HCT116 (cell line): ENCODE data around the gene GPR39. TPM values are rescaled to one million over a fixed set of nuclear protein-coding genes. Genes with fewer than 3 reads are reported as not detected.

Experiments used
- ATAC-seq: fragments of 200-7000 bp; cut with Tn5 transposase; 2 replicates; pipeline ENCODE4 v1.9.1; 2020; ENCODE audit warnings: mild to moderate bottlenecking, moderate library complexity
- BruUV-seq: library from RNA; stranded (reverse); fragments of 400-500 nt; replicated peaks from 2 replicates; lab custom pipeline; 2021; lab: Mats Ljungman, UMichigan
- CTCF ChIA-PET: fragments of 300-600 bp; sonication (Branson Sonifier 250); formaldehyde crosslinking; loops from one replicate; lab custom pipeline; 2021; ENCODE audit warnings: antibody characterized with exemption; lab: Charles Lee
- POLR2A ChIA-PET: fragments of 300-600, 350-600 bp; sonication (Branson Sonifier 250); formaldehyde crosslinking; loops from one replicate; lab custom pipeline; 2021; ENCODE audit warnings: antibody characterized with exemption; lab: Charles Lee
- RAD21 ChIA-PET, 2 experiments: fragments of 300-600 bp; sonication (Branson Sonifier 250); formaldehyde crosslinking; loops; one replicate each; lab custom pipeline; 2023; ENCODE audit warnings: low total read pairs in 2 of 2; ENCODE audit not compliant: uncharacterized antibody in 2 of 2, unreplicated experiment in 2 of 2, low non-redundant PET in 1 of 2; lab: Charles Lee
- DNase-seq: peaks from one replicate; pipeline ENCODE4 v3.0.0-alpha.2; 2010; ENCODE audit warnings: low read depth, low spot score
- H2AFZ ChIP-seq: fragments of 200-600 bp; shearing (Covaris generic), sonication (generic); 2 replicates; pipeline ENCODE4 v1.6.1; 2017; ENCODE audit warnings: low read depth, mixed run types, mixed read lengths, antibody characterized with exemption, low read length; ENCODE audit not compliant: poor library complexity, severe bottlenecking
- H3K27ac ChIP-seq: 2 replicates; pipeline ENCODE4 v1.5.1; 2012; ENCODE audit warnings: low read depth, low read length
- H3K27me3 ChIP-seq: fragments of 200-600 bp; sonication (generic); 2 replicates; pipeline ENCODE4 v1.6.1; 2016; ENCODE audit warnings: mixed run types, low read length, mixed read lengths; ENCODE audit not compliant: insufficient read depth
- H3K36me3 ChIP-seq, 2 experiments: fragments of 200-500 bp in 1 of 2; fragments of 200-600 bp in 1 of 2; sonication (Bioruptor generic) in 1 of 2; sonication (generic) in 1 of 2; 2 replicates each; pipeline versions ENCODE4 v1.5.1 to v1.6.1; 2014 to 2016; ENCODE audit warnings: low read length in 2 of 2, inconsistent platforms in 1 of 2, mixed read lengths in 1 of 2, mixed run types in 1 of 2; ENCODE audit not compliant: insufficient read depth in 2 of 2, control insufficient read depth in 1 of 2
- H3K4me1 ChIP-seq, 2 experiments: fragments of 200-600 bp in 1 of 2; sonication (generic) in 1 of 2; 2 replicates each; pipeline versions ENCODE4 v1.5.1 to v1.6.1; 2012 to 2017; ENCODE audit warnings: low read length in 2 of 2, inconsistent platforms in 1 of 2, mild to moderate bottlenecking in 1 of 2, mixed read lengths in 1 of 2, mixed run types in 1 of 2, moderate library complexity in 1 of 2; ENCODE audit not compliant: insufficient read depth in 2 of 2, control insufficient read depth in 1 of 2
- H3K4me2 ChIP-seq: fragments of 200-600 bp; sonication (generic); 2 replicates; pipeline ENCODE4 v1.6.1; 2017; ENCODE audit warnings: mixed run types, low read length, mixed read lengths
- H3K4me3 ChIP-seq, 2 experiments: fragments of 200-600 bp in 1 of 2; sonication (generic) in 1 of 2; replicated peaks in 1 of 2; 2 replicates each; pipeline ENCODE4 v1.5.1; 2011 to 2016; ENCODE audit warnings: low read length in 2 of 2, control low read depth in 1 of 2, low read depth in 1 of 2, mild to moderate bottlenecking in 1 of 2, mixed read lengths in 1 of 2, mixed run types in 1 of 2
- H3K79me2 ChIP-seq: fragments of 200-600 bp; sonication (generic); 2 replicates; pipeline ENCODE4 v1.6.1; 2017; ENCODE audit warnings: mild to moderate bottlenecking, mixed run types, low read length, moderate library complexity, mixed read lengths; ENCODE audit not compliant: insufficient read depth
- H3K9ac ChIP-seq: fragments of 200-600 bp; sonication (generic); 2 replicates; pipeline ENCODE4 v1.6.1; 2016; ENCODE audit warnings: low read length, mixed read lengths
- H3K9me2 ChIP-seq: fragments of 200-600 bp; sonication (generic), shearing (Covaris generic); 2 replicates; pipeline ENCODE4 v1.6.1; 2017; ENCODE audit warnings: mixed run types, mild to moderate bottlenecking, moderate library complexity; ENCODE audit not compliant: insufficient read depth
- H3K9me3 ChIP-seq, 2 experiments: fragments of 200-500 bp in 1 of 2; fragments of 200-600 bp in 1 of 2; sonication (Bioruptor generic) in 1 of 2; sonication (generic) in 1 of 2; 2 replicates each; pipeline ENCODE4 v1.6.1; 2014 to 2017; ENCODE audit warnings: low read length in 2 of 2, mixed read lengths in 2 of 2, inconsistent platforms in 1 of 2, low read depth in 1 of 2, mild to moderate bottlenecking in 1 of 2, mixed run types in 1 of 2, moderate library complexity in 1 of 2; ENCODE audit not compliant: control insufficient read depth in 1 of 2, insufficient read depth in 1 of 2
- H4K20me1 ChIP-seq: fragments of 200-600 bp; sonication (generic), shearing (Covaris generic); 2 replicates; pipeline ENCODE4 v1.6.1; 2017; ENCODE audit warnings: mixed run types, mild to moderate bottlenecking, moderate library complexity; ENCODE audit not compliant: insufficient read depth
- CBX3 ChIP-seq: IDR thresholded peaks from 2 replicates; pipeline ENCODE4 v1.6.1; 2012; ENCODE audit warnings: low read depth
- CEBPB ChIP-seq: IDR thresholded peaks from 2 replicates; pipeline ENCODE4 v1.6.1; 2012; ENCODE audit warnings: low read depth
- EZH2 ChIP-seq: fragments of 200-600 bp; sonication (generic); IDR thresholded peaks from 2 replicates; pipeline ENCODE4 v1.6.1; 2017; ENCODE audit warnings: antibody characterized with exemption, mixed run types
- FOSL1 ChIP-seq: IDR thresholded peaks from 2 replicates; pipeline ENCODE4 v1.6.1; 2012; ENCODE audit warnings: low read depth
- MAX ChIP-seq: IDR thresholded peaks from 2 replicates; pipeline ENCODE4 v1.6.1; 2012
- POLR2AphosphoS5 ChIP-seq: IDR thresholded peaks from 2 replicates; pipeline ENCODE4 v1.6.1; 2011; ENCODE audit warnings: mild to moderate bottlenecking, low read depth, low read length, moderate library complexity
- RAD21 ChIP-seq: IDR thresholded peaks from 2 replicates; pipeline ENCODE4 v1.6.1; 2012; ENCODE audit warnings: low read depth, mild to moderate bottlenecking
- REST ChIP-seq: IDR thresholded peaks from 2 replicates; pipeline ENCODE4 v1.6.1; 2012; ENCODE audit warnings: low read depth
- ZFX ChIP-seq: fragments of 450-650 bp; IDR thresholded peaks from 2 replicates; pipeline ENCODE4 v1.6.1; 2017
- ZNF274 ChIP-seq: fragments of 200-500 bp; sonication (Bioruptor generic); IDR thresholded peaks from 2 replicates; pipeline ENCODE4 v1.6.1; 2014; ENCODE audit warnings: mild to moderate bottlenecking, low read depth, low read length, inconsistent platforms
- intact Hi-C: fragments of 100-400 bp; cut with micrococcal nuclease; formaldehyde crosslinking; loops from 2 replicates; pipeline ENCODE4 v1.10.0; 2022
- total RNA-seq: library from RNA; stranded (reverse); gene quantifications from one replicate; pipeline ENCODE4 v1.2.1, GENCODE V29; 2021; ENCODE audit not compliant: unreplicated experiment
- TF ChIP-seq, protein P1 (sequence below): IDR thresholded peaks from 2 replicates; pipeline ENCODE4 v1.6.1; 2011; ENCODE audit warnings: mild to moderate bottlenecking, low read length, moderate library complexity; ENCODE audit not compliant: insufficient replicate concordance; ENCODE audit errors: extremely low read depth

GPR39 gene
- total RNA-seq, 1 experiment from 2014 or later = 5.1 TPM

- no peak for DNase-seq
- H3K4me3 ChIP-seq = no peak overlapping the region
- intact Hi-C loops = no loop called here
- no peak overlapping the region for H2AFZ ChIP-seq
- H3K27ac ChIP-seq = no peak overlapping the region
- ChIA-PET POLR2A (no interaction called here), CTCF (no interaction called here), RAD21 (no interaction called here)
- H3K4me2 ChIP-seq = no peak overlapping the region
- no TSS peak for BruUV-seq
- H3K4me1 ChIP-seq = no peaks in the 10 kb centered on the region
- no peaks in the 10 kb centered on the region for H3K36me3 ChIP-seq
- ATAC-seq = no peak
- no peaks in the 10 kb centered on the region for H3K79me2 ChIP-seq
- H3K9ac ChIP-seq = no peak overlapping the region
- no peaks in the 10 kb centered on the region for H3K9me3 ChIP-seq
- TF ChIP-seq EZH2 = no peak
- TF ChIP-seq MAX = no peak
- TF ChIP-seq CBX3 = no peak
- no peak for TF ChIP-seq ZFX
- no peak for TF ChIP-seq FOSL1
- no peak for TF ChIP-seq RAD21
- TF ChIP-seq ZNF274 = no peak
- TF ChIP-seq, protein P1, sequence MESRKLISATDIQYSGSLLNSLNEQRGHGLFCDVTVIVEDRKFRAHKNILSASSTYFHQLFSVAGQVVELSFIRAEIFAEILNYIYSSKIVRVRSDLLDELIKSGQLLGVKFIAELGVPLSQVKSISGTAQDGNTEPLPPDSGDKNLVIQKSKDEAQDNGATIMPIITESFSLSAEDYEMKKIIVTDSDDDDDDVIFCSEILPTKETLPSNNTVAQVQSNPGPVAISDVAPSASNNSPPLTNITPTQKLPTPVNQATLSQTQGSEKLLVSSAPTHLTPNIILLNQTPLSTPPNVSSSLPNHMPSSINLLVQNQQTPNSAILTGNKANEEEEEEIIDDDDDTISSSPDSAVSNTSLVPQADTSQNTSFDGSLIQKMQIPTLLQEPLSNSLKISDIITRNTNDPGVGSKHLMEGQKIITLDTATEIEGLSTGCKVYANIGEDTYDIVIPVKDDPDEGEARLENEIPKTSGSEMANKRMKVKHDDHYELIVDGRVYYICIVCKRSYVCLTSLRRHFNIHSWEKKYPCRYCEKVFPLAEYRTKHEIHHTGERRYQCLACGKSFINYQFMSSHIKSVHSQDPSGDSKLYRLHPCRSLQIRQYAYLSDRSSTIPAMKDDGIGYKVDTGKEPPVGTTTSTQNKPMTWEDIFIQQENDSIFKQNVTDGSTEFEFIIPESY = no peak
- TF ChIP-seq CEBPB = no peak
- TF ChIP-seq REST = no peak
- no peak for TF ChIP-seq POLR2AphosphoS5
- no peaks in the 10 kb centered on the region for H3K9me2 ChIP-seq
- H3K27me3 ChIP-seq = no peaks in the 10 kb centered on the region
- H4K20me1 ChIP-seq = no peaks in the 10 kb centered on the region
Measured at GRCh38 chr2:132573444-132574007, 156.9 kb downstream of the GPR39 start.
